K562 (cell line): ENCODE data around the gene MAML1. TPM values are rescaled to one million over a fixed set of nuclear protein-coding genes. Genes with fewer than 3 reads are reported as not detected.

Experiments used
- CBFA2T2 ChIP-seq: fragments of 450-650 bp; conservative IDR thresholded peaks from 2 replicates; pipeline ENCODE4 v1.6.1; 2017; ENCODE audit warnings: mild to moderate bottlenecking
- DPF2 ChIP-seq: fragments of 450-650 bp; IDR thresholded peaks from 2 replicates; pipeline ENCODE4 v1.6.1; 2016
- HCFC1 ChIP-seq: IDR thresholded peaks from 2 replicates; pipeline ENCODE4 v1.6.1; 2012; ENCODE audit warnings: low read depth, low read length, improper control_type of control experiment
- MEIS2 ChIP-seq: fragments of 450-650 bp; IDR thresholded peaks from 2 replicates; pipeline ENCODE4 v1.6.1; 2014; ENCODE audit warnings: mild to moderate bottlenecking; ENCODE audit not compliant: partially characterized antibody
- NCOA6 ChIP-seq: fragments of 450-650 bp; IDR thresholded peaks from 2 replicates; pipeline ENCODE4 v1.6.1; 2017; ENCODE audit warnings: mild to moderate bottlenecking
- NR2C2 ChIP-seq, 2 experiments: fragments of 200-800 bp in 1 of 2; sonication (Bioruptor generic) in 1 of 2; sonication (generic) in 1 of 2; formaldehyde crosslinking in 1 of 2; IDR thresholded peaks; 2 replicates each; pipeline versions ENCODE4 v1.6.1 to v1.8.0; 2016 to 2022; ENCODE audit warnings: mild to moderate bottlenecking in 1 of 2, missing compliant biosample characterization in 1 of 2, missing genetic modification characterization in 1 of 2, missing genetic modification reagents in 1 of 2
- PHF20 ChIP-seq: fragments of 450-650 bp; IDR thresholded peaks from 2 replicates; pipeline ENCODE4 v1.6.1; 2018; ENCODE audit not compliant: partially characterized antibody
- PHF8 ChIP-seq: fragments of 200-600 bp; sonication (generic); IDR thresholded peaks from 2 replicates; pipeline ENCODE4 v1.6.1; 2012; ENCODE audit warnings: mixed run types, mild to moderate bottlenecking, inconsistent platforms, low read length, moderate library complexity, borderline replicate concordance
- SNRNP70 ChIP-seq: fragments of 200-400 bp; formaldehyde crosslinking; optimal IDR thresholded peaks from 2 replicates; pipeline ENCODE3; 2017; ENCODE audit warnings: low read depth, low read length
- SUPT5H ChIP-seq: fragments of 450-650 bp; IDR thresholded peaks from 2 replicates; pipeline ENCODE4 v1.6.1; 2016
- TBL1XR1 ChIP-seq, 2 experiments: IDR thresholded peaks; 2 replicates each; pipeline ENCODE4 v1.6.1; 2012; ENCODE audit warnings: improper control_type of control experiment in 2 of 2, low read length in 2 of 2, mild to moderate bottlenecking in 1 of 2
- THRAP3 ChIP-seq: fragments of 450-650 bp; IDR thresholded peaks from 2 replicates; pipeline ENCODE4 v1.6.1; 2016; ENCODE audit warnings: mild to moderate bottlenecking, inconsistent platforms, borderline replicate concordance
- ZC3H8 ChIP-seq: fragments of 450-650 bp; IDR thresholded peaks from 2 replicates; pipeline ENCODE4 v1.6.1; 2017
- ZNF121 ChIP-seq: sonication (generic); formaldehyde crosslinking; conservative IDR thresholded peaks from 2 replicates; pipeline ENCODE4 v1.8.0; 2022; ENCODE audit warnings: missing genetic modification reagents
- ZNF212 ChIP-seq: fragments of 450-650 bp; formaldehyde crosslinking; IDR thresholded peaks from 2 replicates; pipeline ENCODE4 v1.4.0; 2020; ENCODE audit warnings: mild to moderate bottlenecking
- ZNF668 ChIP-seq: fragments of 250-450 bp; sonication (Bioruptor Pico); IDR thresholded peaks from 2 replicates; pipeline ENCODE4 v1.8.0; 2022; ENCODE audit warnings: mild to moderate bottlenecking, inconsistent platforms
- polyA plus RNA-seq, 8 experiments: library from polyadenylated mRNA; depleted of rRNA in 4 of 8; stranded (reverse) in 5 of 8; unstranded in 3 of 8; fragments of >200 nt; fragmentation: Nextera tagmentation in 2 of 8; fragmentation: Illumina TruSeq in 1 of 8; extraction: Ambion mirVana in 2 of 8; extraction: Trizol in 1 of 8; gene quantifications; 2 replicates each; pipeline versions ENCODE4 v1.2.1 to v1.2.3, GENCODE V29; 2011 to 2014; ENCODE audit warnings: inconsistent platforms in 1 of 8, missing spikeins in 1 of 8
- total RNA-seq, 7 experiments: library from RNA; depleted of rRNA in 6 of 7; stranded (reverse); fragments of >200 nt in 6 of 7; fragmentation: Illumina TruSeq in 2 of 7; extraction: Trizol in 2 of 7; gene quantifications; 2 replicates each; pipeline versions ENCODE4 v1.2.1 to v1.2.3, GENCODE V29; 2011 to 2021; ENCODE audit warnings: low replicate concordance in 1 of 7
- TF ChIP-seq, protein P1 (sequence below), 2 experiments: fragments of 200-800 bp in 1 of 2; sonication (Bioruptor generic) in 1 of 2; sonication (generic) in 1 of 2; formaldehyde crosslinking in 1 of 2; IDR thresholded peaks in 1 of 2; conservative IDR thresholded peaks in 1 of 2; 2 replicates each; pipeline versions ENCODE4 v1.5.0 to v1.6.1; 2016 to 2020; ENCODE audit warnings: missing compliant biosample characterization in 1 of 2, missing genetic modification characterization in 1 of 2, missing genetic modification reagents in 1 of 2
- TF ChIP-seq, protein P2 (sequence below): fragments of 450-650 bp; IDR thresholded peaks from 2 replicates; pipeline ENCODE4 v1.6.1; 2017; ENCODE audit warnings: antibody characterized with exemption, mild to moderate bottlenecking
- TF ChIP-seq, protein P3 (sequence below): fragments of 250-450 bp; sonication (Bioruptor Pico); IDR thresholded peaks from 2 replicates; pipeline ENCODE4 v1.6.1; 2021; ENCODE audit warnings: mild to moderate bottlenecking
- TF ChIP-seq, protein P4 (sequence below): IDR thresholded peaks from 2 replicates; pipeline ENCODE4 v1.6.1; 2014; ENCODE audit warnings: antibody characterized with exemption
- TF ChIP-seq, protein P5 (sequence below): fragments of 250-450 bp; sonication (Bioruptor Pico); IDR thresholded peaks from 2 replicates; pipeline ENCODE4 v1.8.0; 2021; ENCODE audit warnings: moderate library complexity, mild to moderate bottlenecking, inconsistent platforms

The MAML1 gene
- total and polyA plus RNA-seq, 9 of the 15 experiments (the other 6 are each of a cell fraction or from before 2014, with no cell fraction given), result 0.32 to 18.4 (median 7.0) TPM

DNA sequence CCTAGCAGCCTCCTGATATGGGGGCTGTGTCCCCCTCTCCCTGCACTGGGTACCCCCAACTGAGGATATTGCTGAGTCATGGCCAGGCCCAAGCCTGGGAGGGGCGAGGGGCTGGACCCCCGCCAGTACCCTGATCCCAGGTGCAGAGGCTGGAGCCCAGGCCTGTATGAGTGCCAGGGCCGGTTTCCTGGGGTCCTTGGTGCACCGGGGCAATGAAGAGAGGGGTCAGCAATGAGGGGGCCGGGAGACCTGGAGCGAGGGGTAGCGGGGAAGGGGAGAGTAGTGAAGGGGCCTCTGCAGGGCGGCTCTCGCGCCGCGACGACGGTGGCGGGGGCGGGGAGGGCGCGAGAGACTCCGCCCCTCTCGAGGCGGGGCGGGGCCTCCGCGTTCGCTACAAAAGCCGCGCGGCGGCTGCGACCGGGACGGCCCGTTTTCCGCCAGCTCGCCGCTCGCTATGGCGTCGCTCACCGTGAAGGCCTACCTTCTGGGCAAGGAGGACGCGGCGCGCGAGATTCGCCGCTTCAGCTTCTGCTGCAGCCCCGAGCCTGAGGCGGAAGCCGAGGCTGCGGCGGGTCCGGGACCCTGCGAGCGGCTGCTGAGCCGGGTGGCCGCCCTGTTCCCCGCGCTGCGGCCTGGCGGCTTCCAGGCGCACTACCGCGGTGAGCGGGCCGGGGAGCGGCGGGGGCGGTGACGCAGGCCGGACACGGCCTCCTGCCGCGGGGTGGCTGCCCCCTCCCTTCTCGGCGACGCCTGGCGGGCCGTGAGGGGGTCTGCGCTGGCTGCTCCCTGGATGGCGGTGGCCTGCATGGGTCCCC, 88.1 kb downstream of the MAML1 start, which contains the start of gene SQSTM1 (continued):
- TF ChIP-seq NCOA6 (no peak), NR2C2 (CRISPR knock-in tag; IDR thresholded peaks at IDR 0.05) (no peak), NR2C2 (tag; IDR thresholded peaks at IDR 0.05) (peak; percentile 49), TBL1XR1 (IDR thresholded peaks at IDR 0.05; ENCODE audit: low read length in 2 of 2) (no peak), CBFA2T2 (no peak), ZC3H8 (no peak), THRAP3 (no peak), PHF20 (peak; percentile 69), ZNF668 (CRISPR knock-in tag) (peak; percentile 83; the same call in 1 of the 2 replicates), SUPT5H (peak; percentile 98), DPF2 (peak; percentile 79), ZNF121 (CRISPR knock-in tag) (no peak), PHF8 (peak; percentile 94), SNRNP70 (no peak), HCFC1 (peak; percentile 53; the same call in 1 of the 2 replicates), ZNF212 (CRISPR knock-in tag) (no peak), MEIS2 (no peak)
- TF ChIP-seq, protein P1, sequence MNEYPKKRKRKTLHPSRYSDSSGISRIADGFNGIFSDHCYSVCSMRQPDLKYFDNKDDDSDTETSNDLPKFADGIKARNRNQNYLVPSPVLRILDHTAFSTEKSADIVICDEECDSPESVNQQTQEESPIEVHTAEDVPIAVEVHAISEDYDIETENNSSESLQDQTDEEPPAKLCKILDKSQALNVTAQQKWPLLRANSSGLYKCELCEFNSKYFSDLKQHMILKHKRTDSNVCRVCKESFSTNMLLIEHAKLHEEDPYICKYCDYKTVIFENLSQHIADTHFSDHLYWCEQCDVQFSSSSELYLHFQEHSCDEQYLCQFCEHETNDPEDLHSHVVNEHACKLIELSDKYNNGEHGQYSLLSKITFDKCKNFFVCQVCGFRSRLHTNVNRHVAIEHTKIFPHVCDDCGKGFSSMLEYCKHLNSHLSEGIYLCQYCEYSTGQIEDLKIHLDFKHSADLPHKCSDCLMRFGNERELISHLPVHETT (CRISPR knock-in tag; conservative IDR thresholded peaks at IDR 0.05 in 1 of 2, IDR thresholded peaks at IDR 0.05 in 1 of 2), result peak in 1 of 2 experiments; percentile 78; a peak in 2 of 4 replicates
- TF ChIP-seq, protein P2, sequence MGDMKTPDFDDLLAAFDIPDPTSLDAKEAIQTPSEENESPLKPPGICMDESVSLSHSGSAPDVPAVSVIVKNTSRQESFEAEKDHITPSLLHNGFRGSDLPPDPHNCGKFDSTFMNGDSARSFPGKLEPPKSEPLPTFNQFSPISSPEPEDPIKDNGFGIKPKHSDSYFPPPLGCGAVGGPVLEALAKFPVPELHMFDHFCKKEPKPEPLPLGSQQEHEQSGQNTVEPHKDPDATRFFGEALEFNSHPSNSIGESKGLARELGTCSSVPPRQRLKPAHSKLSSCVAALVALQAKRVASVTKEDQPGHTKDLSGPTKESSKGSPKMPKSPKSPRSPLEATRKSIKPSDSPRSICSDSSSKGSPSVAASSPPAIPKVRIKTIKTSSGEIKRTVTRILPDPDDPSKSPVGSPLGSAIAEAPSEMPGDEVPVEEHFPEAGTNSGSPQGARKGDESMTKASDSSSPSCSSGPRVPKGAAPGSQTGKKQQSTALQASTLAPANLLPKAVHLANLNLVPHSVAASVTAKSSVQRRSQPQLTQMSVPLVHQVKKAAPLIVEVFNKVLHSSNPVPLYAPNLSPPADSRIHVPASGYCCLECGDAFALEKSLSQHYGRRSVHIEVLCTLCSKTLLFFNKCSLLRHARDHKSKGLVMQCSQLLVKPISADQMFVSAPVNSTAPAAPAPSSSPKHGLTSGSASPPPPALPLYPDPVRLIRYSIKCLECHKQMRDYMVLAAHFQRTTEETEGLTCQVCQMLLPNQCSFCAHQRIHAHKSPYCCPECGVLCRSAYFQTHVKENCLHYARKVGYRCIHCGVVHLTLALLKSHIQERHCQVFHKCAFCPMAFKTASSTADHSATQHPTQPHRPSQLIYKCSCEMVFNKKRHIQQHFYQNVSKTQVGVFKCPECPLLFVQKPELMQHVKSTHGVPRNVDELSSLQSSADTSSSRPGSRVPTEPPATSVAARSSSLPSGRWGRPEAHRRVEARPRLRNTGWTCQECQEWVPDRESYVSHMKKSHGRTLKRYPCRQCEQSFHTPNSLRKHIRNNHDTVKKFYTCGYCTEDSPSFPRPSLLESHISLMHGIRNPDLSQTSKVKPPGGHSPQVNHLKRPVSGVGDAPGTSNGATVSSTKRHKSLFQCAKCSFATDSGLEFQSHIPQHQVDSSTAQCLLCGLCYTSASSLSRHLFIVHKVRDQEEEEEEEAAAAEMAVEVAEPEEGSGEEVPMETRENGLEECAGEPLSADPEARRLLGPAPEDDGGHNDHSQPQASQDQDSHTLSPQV, result peak; percentile 77; the same call in 1 of the 2 replicates
- TF ChIP-seq, protein P3, sequence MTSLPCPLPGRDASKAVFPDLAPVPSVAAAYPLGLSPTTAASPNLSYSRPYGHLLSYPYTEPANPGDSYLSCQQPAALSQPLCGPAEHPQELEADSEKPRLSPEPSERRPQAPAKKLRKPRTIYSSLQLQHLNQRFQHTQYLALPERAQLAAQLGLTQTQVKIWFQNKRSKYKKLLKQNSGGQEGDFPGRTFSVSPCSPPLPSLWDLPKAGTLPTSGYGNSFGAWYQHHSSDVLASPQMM (CRISPR knock-in tag), result no peak
- TF ChIP-seq, protein P4, sequence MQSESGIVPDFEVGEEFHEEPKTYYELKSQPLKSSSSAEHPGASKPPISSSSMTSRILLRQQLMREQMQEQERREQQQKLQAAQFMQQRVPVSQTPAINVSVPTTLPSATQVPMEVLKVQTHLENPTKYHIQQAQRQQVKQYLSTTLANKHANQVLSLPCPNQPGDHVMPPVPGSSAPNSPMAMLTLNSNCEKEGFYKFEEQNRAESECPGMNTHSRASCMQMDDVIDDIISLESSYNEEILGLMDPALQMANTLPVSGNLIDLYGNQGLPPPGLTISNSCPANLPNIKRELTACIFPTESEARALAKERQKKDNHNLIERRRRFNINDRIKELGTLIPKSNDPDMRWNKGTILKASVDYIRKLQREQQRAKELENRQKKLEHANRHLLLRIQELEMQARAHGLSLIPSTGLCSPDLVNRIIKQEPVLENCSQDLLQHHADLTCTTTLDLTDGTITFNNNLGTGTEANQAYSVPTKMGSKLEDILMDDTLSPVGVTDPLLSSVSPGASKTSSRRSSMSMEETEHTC, result no peak
- TF ChIP-seq, protein P5, sequence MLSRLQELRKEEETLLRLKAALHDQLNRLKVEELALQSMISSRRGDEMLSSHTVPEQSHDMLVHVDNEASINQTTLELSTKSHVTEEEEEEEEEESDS, result no peak
